HepG2 (cell line): ENCODE measurements around the gene PTH1R. TPM values are rescaled to one million over a fixed set of nuclear protein-coding genes. Genes with fewer than 3 reads are reported as not detected.

Source experiments
- ATAC-seq: fragments of 200-7000 bp; cut with Tn5 transposase; 3 replicates; pipeline ENCODE4 v1.9.1; 2020; ENCODE audit warnings: mild to moderate bottlenecking, moderate library complexity
- BruUV-seq: library from RNA; stranded (reverse); fragments of 400-500 nt; replicated peaks from 2 replicates; lab custom pipeline; 2021; lab: Mats Ljungman, UMichigan
- CTCF ChIA-PET: fragments of 300-600 bp; formaldehyde crosslinking; extraction: SDS; loops from one replicate; lab custom pipeline; 2021; ENCODE audit warnings: low total read pairs, inconsistent platforms, low intra/inter-chr PET ratio; lab: Yijun Ruan, JAX
- POLR2A ChIA-PET: fragments of 350-600 bp; sonication (Branson Sonifier 250); formaldehyde crosslinking; loops from one replicate; lab custom pipeline; 2020; ENCODE audit warnings: antibody characterized with exemption, inconsistent platforms; lab: Yijun Ruan, JAX
- DNase-seq: peaks from one replicate; pipeline ENCODE4 v3.0.0-alpha.2; 2015; ENCODE audit warnings: low spot score
- FAIRE-seq: peaks from 3 replicates; lab custom pipeline; 2011; peaks lifted over from hg19 to GRCh38; lab: Jason Lieb, UNC
- H2AFZ ChIP-seq: one replicate; pipeline ENCODE4 v1.6.1; 2011; ENCODE audit warnings: low read length, inconsistent platforms
- H3K27ac ChIP-seq: fragments of 300-600 bp; 3 replicates; pipeline ENCODE4 v1.8.0; 2011; ENCODE audit warnings: mixed run types, mild to moderate bottlenecking, mixed read lengths, low read length, inconsistent platforms; ENCODE audit not compliant: insufficient read depth; ENCODE audit errors: extremely low read length
- H3K27me3 ChIP-seq, 2 experiments: fragments of 200-600 bp in 1 of 2; 2 replicates in 1 of 2; 3 replicates in 1 of 2; pipeline versions ENCODE4 v1.6.0 to v1.8.0; 2011; ENCODE audit warnings: low read length in 2 of 2, mild to moderate bottlenecking in 2 of 2, moderate library complexity in 2 of 2, inconsistent platforms in 1 of 2; ENCODE audit not compliant: insufficient read depth in 2 of 2, control insufficient read depth in 1 of 2
- H3K36me3 ChIP-seq, 2 experiments: fragments of 200-600 bp in 1 of 2; replicated peaks in 1 of 2; 2 replicates in 1 of 2; 3 replicates in 1 of 2; pipeline versions ENCODE4 v1.5.1 to v1.8.0; 2011; ENCODE audit warnings: low read length in 2 of 2, inconsistent platforms in 1 of 2; ENCODE audit not compliant: insufficient read depth in 2 of 2, control insufficient read depth in 1 of 2
- H3K4me1 ChIP-seq: 2 replicates; pipeline ENCODE4 v1.5.1; 2012; ENCODE audit warnings: low read length, inconsistent platforms; ENCODE audit not compliant: insufficient read depth
- H3K4me2 ChIP-seq: 2 replicates; pipeline ENCODE4 v1.6.0; 2011; ENCODE audit warnings: low read depth, low read length, inconsistent platforms
- H3K4me3 ChIP-seq, 3 experiments: fragments of 200-600 bp in 1 of 3; sonication (generic), shearing (Covaris generic) in 1 of 3; replicated peaks in 1 of 3; 2 replicates each; pipeline ENCODE4 v1.5.1; 2011 to 2016; ENCODE audit warnings: low read length in 3 of 3, inconsistent platforms in 2 of 3, low read depth in 2 of 3, mild to moderate bottlenecking in 2 of 3, control low read depth in 1 of 3, mixed read lengths in 1 of 3; ENCODE audit not compliant: insufficient read depth in 1 of 3
- H3K79me2 ChIP-seq: one replicate; pipeline ENCODE4 v1.6.1; 2011; ENCODE audit warnings: low read length, inconsistent platforms; ENCODE audit not compliant: insufficient read depth
- H3K9ac ChIP-seq: 2 replicates; pipeline ENCODE4 v1.6.0; 2011; ENCODE audit warnings: mild to moderate bottlenecking, low read depth, low read length, inconsistent platforms; ENCODE audit not compliant: insufficient read depth
- H3K9me3 ChIP-seq: 2 replicates; pipeline ENCODE4 v1.5.1; 2012; ENCODE audit warnings: mild to moderate bottlenecking, low read length
- H4K20me1 ChIP-seq: 2 replicates; pipeline ENCODE4 v1.6.0; 2011; ENCODE audit warnings: inconsistent platforms, mild to moderate bottlenecking, low read length, moderate library complexity; ENCODE audit not compliant: insufficient read depth
- KDM6A ChIP-seq: IDR thresholded peaks from 2 replicates; pipeline ENCODE4 v1.6.1; 2016; ENCODE audit warnings: low read depth
- SOX6 ChIP-seq, 2 experiments: fragments of 450-650 bp in 1 of 2; sonication (generic) in 1 of 2; formaldehyde crosslinking in 1 of 2; IDR thresholded peaks; 2 replicates each; pipeline versions ENCODE4 v1.4.0 to v1.6.1; 2017 to 2020; ENCODE audit warnings: antibody characterized with exemption in 1 of 2, mild to moderate bottlenecking in 1 of 2, missing genetic modification reagents in 1 of 2
- TARDBP ChIP-seq: sonication (generic); formaldehyde crosslinking; IDR thresholded peaks from 2 replicates; pipeline ENCODE4 v1.8.0; 2022; ENCODE audit warnings: mild to moderate bottlenecking, missing genetic modification reagents
- ZNF777 ChIP-seq: sonication (generic); formaldehyde crosslinking; IDR thresholded peaks from 2 replicates; pipeline ENCODE4 v1.4.0; 2020; ENCODE audit warnings: missing genetic modification reagents
- WGBS: methylation state at CpG from one replicate; pipeline ENCODE4 v1.1.6; 2017; ENCODE audit warnings: low lambda C conversion rate; 5-methylcytosine and 5-hydroxymethylcytosine counted together
- in situ Hi-C: cut with HindIII; loops from 2 replicates; pipeline ENCODE4 v1.10.0; 2017; ENCODE audit warnings: low pct_unique_long_range_greater_than_20kb; ENCODE audit not compliant: extremely low pct_ligation_motif_present
- intact Hi-C: fragments of 100-400 bp; cut with micrococcal nuclease; formaldehyde crosslinking; loops from one replicate; pipeline ENCODE4 v1.10.0; 2022; ENCODE audit not compliant: unreplicated experiment
- polyA plus RNA-seq, 8 experiments: library from polyadenylated mRNA; depleted of rRNA in 3 of 8; stranded (reverse) in 7 of 8; unstranded in 1 of 8; fragments of >200 nt; fragmentation: Illumina TruSeq in 4 of 8; extraction: Trizol in 4 of 8; gene quantifications; 2 replicates each; pipeline versions ENCODE4 v1.2.1 to v1.2.3, GENCODE V29; 2011 to 2016; ENCODE audit warnings: low read depth in 4 of 8, missing spikeins in 1 of 8, mixed read lengths in 1 of 8; ENCODE audit not compliant: insufficient read depth in 1 of 8
- total RNA-seq, 5 experiments: library from RNA; depleted of rRNA; stranded (reverse); fragments of >200 nt; fragmentation: Illumina TruSeq; extraction: Trizol; gene quantifications; 2 replicates each; pipeline ENCODE4 v1.2.3, GENCODE V29; 2016; ENCODE audit warnings: low read depth in 1 of 5
- TF ChIP-seq, protein P1 (sequence below): sonication (generic); formaldehyde crosslinking; IDR thresholded peaks from 2 replicates; pipeline ENCODE4 v1.4.0; 2020; ENCODE audit warnings: missing genetic modification reagents, borderline replicate concordance
- TF ChIP-seq, protein P2 (sequence below): sonication (generic); formaldehyde crosslinking; IDR thresholded peaks from 2 replicates; pipeline ENCODE4 v1.9.0; 2021; ENCODE audit warnings: missing genetic modification reagents, borderline replicate concordance

Gene PTH1R
- total and polyA plus RNA-seq, 2 of the 13 experiments (the other 11 are each of a cell fraction or from before 2014, with no cell fraction given) = not detected

DNA sequence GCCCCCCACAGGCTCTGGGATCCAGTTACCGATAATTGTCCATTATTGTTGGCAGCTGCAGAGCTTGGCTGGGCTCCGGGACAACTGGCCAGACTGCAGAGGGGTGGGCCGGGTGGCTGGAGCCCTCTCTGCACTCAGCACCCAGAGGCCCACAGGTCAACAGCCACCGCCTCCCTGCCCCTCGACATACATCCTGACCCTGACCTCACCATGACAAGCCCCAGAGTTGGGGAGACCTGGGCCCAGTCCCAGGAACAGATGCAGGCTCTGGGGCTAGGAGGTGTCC lies 22.4 kb downstream of the PTH1R start (continued):
- TF ChIP-seq, protein P1, sequence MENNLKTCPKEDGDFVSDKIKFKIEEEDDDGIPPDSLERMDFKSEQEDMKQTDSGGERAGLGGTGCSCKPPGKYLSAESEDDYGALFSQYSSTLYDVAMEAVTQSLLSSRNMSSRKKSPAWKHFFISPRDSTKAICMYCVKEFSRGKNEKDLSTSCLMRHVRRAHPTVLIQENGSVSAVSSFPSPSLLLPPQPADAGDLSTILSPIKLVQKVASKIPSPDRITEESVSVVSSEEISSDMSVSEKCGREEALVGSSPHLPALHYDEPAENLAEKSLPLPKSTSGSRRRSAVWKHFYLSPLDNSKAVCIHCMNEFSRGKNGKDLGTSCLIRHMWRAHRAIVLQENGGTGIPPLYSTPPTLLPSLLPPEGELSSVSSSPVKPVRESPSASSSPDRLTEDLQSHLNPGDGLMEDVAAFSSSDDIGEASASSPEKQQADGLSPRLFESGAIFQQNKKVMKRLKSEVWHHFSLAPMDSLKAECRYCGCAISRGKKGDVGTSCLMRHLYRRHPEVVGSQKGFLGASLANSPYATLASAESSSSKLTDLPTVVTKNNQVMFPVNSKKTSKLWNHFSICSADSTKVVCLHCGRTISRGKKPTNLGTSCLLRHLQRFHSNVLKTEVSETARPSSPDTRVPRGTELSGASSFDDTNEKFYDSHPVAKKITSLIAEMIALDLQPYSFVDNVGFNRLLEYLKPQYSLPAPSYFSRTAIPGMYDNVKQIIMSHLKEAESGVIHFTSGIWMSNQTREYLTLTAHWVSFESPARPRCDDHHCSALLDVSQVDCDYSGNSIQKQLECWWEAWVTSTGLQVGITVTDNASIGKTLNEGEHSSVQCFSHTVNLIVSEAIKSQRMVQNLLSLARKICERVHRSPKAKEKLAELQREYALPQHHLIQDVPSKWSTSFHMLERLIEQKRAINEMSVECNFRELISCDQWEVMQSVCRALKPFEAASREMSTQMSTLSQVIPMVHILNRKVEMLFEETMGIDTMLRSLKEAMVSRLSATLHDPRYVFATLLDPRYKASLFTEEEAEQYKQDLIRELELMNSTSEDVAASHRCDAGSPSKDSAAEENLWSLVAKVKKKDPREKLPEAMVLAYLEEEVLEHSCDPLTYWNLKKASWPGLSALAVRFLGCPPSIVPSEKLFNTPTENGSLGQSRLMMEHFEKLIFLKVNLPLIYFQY = no peak
- TF ChIP-seq SOX6 (IDR thresholded peaks at IDR 0.05) (no peak), SOX6 (CRISPR knock-in tag; IDR thresholded peaks at IDR 0.05) (no peak)

DNA sequence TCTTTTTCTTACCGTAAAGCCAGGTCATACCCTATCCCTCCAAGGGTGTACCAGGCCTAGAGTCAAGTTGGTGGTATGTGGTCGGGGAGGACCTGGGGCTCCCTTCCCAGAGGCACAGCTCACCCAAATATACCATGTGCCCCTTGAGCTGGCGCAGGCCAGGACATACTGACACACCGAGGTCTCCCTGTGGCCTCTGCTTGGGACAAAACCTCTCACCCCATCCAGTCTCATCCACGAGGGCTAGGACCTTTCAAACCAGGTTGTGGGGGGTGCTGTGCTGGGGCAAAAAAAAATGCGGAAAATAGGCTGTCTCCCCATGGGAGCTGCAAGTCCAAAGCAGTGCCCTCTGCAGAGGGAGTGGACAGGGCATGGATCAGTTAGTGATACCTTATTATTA lies 22.8 kb downstream of the PTH1R start:
- H3K27me3 ChIP-seq = peaks cover 6 to 26% of the 10 kb centered on the region in 2 experiments; a peak in 3 of 5 replicates
- CTCF ChIA-PET = no interaction called here
- TF ChIP-seq, protein P2, sequence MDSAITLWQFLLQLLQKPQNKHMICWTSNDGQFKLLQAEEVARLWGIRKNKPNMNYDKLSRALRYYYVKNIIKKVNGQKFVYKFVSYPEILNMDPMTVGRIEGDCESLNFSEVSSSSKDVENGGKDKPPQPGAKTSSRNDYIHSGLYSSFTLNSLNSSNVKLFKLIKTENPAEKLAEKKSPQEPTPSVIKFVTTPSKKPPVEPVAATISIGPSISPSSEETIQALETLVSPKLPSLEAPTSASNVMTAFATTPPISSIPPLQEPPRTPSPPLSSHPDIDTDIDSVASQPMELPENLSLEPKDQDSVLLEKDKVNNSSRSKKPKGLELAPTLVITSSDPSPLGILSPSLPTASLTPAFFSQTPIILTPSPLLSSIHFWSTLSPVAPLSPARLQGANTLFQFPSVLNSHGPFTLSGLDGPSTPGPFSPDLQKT (CRISPR knock-in tag) = no peak
- TF ChIP-seq ZNF777 (CRISPR knock-in tag) = no peak
- TF ChIP-seq TARDBP (CRISPR knock-in tag) = no peak
- no peak for TF ChIP-seq KDM6A (CRISPR knock-in tag)
- H3K4me2 ChIP-seq = no peak overlapping the region
- WGBS = 15% methylated on average over 2 of the region's 6 CpGs
- H3K4me3 ChIP-seq = no peak overlapping the region
- H3K79me2 ChIP-seq = no peaks in the 10 kb centered on the region
- no peak overlapping the region for H2AFZ ChIP-seq
- no peaks in the 10 kb centered on the region for H4K20me1 ChIP-seq
- no peak overlapping the region for H3K9ac ChIP-seq
- no peaks in the 10 kb centered on the region for H3K36me3 ChIP-seq
- H3K27ac ChIP-seq = no peak overlapping the region
- POLR2A ChIA-PET = no interaction called here
- no peaks in the 10 kb centered on the region for H3K9me3 ChIP-seq
- intact Hi-C loops (no loop called here), in situ Hi-C loops (no loop called here)
- no TSS peak for BruUV-seq
- ATAC-seq = no peak
- FAIRE-seq = no peak
- no peaks in the 10 kb centered on the region for H3K4me1 ChIP-seq
- no peak for DNase-seq
